Activated T-cell treated with anti-CD3 and anti-CD28 coated beads, Interleukin-2, amount 50 U/mL, for 1 hour (primary cell): ENCODE results near the gene HSPBAP1.

ENCODE experiments used
- DNase-seq: peaks from one replicate; pipeline ENCODE4 v3.0.0-alpha.2; 2020

Gene HSPBAP1, protein sequence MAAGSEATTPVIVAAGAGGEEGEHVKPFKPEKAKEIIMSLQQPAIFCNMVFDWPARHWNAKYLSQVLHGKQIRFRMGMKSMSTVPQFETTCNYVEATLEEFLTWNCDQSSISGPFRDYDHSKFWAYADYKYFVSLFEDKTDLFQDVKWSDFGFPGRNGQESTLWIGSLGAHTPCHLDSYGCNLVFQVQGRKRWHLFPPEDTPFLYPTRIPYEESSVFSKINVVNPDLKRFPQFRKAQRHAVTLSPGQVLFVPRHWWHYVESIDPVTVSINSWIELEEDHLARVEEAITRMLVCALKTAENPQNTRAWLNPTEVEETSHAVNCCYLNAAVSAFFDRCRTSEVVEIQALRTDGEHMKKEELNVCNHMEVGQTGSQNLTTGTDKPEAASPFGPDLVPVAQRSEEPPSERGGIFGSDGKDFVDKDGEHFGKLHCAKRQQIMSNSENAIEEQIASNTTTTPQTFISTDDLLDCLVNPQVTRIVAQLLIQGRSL

DNA sequence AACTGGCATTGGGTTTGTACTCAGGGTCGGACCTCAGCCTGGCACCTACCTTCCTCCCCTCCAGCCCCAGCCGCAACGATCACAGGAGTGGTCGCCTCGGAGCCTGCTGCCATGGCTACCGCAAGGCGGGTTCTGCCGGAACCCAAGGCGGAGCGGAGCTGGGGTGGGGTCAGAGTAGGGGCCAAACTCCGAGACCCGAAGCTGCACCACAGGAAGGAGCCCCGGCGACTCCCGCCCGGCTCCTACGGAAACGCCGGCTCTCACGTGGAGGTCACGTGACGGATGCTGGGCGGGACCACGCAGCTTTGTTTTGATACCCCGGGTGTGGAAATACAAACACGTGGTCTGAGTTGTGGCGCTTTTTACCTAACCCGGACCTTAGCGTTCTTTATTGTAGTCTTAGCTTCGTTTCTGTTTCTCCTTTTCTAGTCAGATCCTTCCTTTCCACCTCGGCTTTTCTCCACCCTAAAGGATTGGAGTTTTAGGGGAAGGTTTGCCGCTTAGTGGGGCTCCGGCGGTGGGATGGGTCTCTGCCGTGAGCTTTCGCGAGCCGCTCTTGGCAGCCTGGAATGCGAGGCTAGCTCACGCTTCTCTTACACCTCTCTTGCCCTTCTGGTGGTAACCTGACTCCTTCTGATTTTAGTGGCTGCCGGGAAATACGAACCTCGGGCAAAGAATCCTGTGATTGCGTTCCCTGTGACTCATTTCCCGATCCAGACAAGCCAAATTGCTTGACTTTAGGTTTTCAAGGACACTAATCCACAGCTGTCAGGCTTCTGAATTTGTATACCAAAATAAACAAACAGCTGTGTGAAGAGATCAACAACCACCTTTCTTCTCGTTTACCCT, at the start of gene HSPBAP1:
Gene HSPBAP1 (minus strand): TSS at position 264 of the 849 bp plus-strand sequence. CDS start 151 bp downstream, at position 113.
- peak; percentile 88 for DNase-seq

DNA sequence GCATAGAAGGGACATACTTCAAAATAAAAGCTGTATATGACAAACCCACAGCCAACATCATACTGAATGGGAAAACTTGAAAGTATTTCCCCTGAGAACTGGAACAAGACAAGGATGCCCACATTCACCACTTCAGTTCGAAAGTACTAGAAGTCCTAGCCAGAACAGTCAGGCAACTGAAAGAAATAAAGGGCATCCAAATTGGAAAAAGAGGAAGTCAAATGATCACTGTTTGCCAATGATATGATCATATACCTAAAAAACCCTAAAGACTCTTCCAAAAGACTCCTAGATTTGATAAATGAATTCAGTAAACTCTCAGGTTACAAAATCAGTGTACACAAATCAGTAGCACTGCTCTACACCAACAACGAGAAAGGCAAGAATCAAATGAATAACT, 42.0 kb upstream of the HSPBAP1 start:
- no peak for DNase-seq

GRCh38 chr3:122828281-122828680, 34.6 kb upstream of the HSPBAP1 start:
- no peak for DNase-seq

DNA sequence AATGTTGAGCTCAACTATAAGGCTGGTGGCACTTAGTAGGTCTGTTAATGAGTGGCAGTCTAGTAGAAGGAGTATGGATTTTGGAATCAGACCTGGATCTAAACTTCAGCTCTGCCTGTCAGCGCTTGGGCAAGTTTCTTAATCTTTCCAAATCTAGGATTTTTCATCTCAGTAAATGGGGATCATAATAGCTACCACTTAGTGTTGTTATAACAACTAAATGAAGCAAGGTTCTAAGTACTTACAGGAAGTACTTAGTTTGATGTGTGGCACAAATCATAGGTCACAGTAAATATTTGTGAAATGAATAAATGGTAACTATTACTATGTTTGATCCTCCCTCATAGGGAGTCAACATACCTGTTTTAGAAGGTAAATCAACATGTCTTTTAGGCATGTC, 32.6 kb upstream of the HSPBAP1 start:
- no peak for DNase-seq

DNA sequence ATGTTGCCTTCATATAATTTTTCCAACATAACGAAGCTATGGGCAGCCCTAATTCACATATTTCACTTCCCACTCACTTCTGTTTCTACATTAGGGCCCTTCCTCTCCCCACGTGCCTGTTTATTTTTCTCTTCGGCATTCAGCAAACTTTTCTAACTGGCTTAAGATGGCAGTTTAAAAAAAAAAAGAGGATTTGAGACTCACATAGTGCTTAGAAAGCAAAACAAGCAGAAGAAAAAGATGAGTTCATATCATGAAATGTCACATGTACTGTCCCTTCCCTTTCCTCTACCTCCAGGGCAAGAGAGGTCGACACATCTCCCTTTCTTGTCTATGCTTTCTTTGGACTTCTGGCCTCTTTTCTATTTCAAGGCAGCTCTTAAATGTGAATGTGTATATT, 31.8 kb upstream of the HSPBAP1 start:
- no peak for DNase-seq

- DNase-seq: no peak
Observed at GRCh38 chr3:122824465-122825381, 31.1 kb upstream of the HSPBAP1 start.

DNA sequence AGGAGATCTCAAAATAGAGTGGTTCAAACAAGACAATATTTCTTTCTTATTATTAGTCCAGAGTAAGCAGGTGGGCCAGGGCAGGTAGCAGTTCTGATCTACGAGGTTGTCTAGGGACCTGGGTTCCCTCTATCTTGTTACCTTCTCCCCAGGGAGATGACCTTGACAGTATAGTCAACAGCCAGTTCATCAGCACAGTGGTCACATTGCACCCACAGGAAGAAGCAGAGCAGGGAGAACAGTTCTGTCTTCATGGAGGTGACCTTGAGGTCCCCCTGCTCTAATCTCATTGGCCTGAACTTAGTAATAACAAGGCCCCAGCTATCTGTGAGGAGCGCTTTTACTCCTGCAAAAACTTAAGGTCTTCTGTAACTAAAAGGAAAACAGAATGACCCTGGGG, 23.0 kb upstream of the HSPBAP1 start:
- no peak for DNase-seq

- DNase-seq: no peak
Observed at GRCh38 chr3:122810734-122811133, 17.1 kb upstream of the HSPBAP1 start.

- DNase-seq: no peak
Observed at GRCh38 chr3:122803977-122804376, 10.3 kb upstream of the HSPBAP1 start.

GRCh38 chr3:122802323-122802722, 8.7 kb upstream of the HSPBAP1 start:
- no peak for DNase-seq

DNA sequence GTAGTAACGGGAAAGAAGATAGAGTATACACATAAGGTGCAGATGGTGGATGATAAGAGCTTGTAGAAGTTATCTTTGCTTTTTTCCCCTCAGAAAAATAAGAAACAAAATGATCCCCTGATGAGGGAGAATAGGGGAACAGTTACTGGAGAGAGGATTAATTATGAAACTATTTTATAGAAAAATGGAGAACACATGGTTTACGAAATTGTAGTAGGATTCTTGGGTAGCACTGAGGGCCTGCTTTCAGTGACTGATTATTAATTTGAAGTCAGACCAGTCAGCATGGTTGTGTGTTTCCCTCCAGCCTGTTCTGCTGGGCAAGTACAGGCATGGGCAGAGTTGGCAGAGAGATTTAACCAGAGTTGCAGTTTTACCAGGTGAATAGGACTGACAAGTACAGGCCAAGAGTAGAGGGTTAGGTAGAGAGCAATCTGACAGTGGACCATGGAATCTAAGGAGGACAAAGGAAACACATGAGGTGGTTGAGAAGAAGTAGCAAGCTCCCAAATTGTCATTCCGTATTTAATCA, 7.1 kb upstream of the HSPBAP1 start:
- DNase-seq: no peak

DNA sequence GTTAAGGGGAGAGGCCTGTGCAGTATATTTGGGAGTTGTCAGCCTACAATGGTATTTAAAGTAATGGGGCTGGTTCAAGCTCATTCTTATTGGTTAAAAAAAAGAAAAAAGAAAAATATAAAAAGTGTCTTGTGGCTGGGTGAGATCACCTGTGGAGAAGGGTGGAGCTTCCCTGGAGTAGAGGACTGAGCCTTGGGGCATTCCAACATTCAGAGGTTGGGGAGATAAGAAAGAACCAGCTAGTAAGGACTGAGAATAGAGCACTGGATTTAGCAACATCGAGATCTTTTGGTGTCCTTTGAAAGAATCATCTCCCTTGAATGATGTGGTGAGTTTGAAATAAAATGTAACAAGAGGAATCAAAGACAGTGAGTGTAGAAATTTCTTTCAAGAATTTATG, 6.4 kb upstream of the HSPBAP1 start:
- no peak for DNase-seq

GRCh38 chr3:122799322-122799721, 5.7 kb upstream of the HSPBAP1 start:
- DNase-seq: no peak

- DNase-seq: no peak
Observed at GRCh38 chr3:122797291-122797690, 3.7 kb upstream of the HSPBAP1 start.

GRCh38 chr3:122795674-122796195, 2.1 kb upstream of the HSPBAP1 start:
- DNase-seq: no peak

DNA sequence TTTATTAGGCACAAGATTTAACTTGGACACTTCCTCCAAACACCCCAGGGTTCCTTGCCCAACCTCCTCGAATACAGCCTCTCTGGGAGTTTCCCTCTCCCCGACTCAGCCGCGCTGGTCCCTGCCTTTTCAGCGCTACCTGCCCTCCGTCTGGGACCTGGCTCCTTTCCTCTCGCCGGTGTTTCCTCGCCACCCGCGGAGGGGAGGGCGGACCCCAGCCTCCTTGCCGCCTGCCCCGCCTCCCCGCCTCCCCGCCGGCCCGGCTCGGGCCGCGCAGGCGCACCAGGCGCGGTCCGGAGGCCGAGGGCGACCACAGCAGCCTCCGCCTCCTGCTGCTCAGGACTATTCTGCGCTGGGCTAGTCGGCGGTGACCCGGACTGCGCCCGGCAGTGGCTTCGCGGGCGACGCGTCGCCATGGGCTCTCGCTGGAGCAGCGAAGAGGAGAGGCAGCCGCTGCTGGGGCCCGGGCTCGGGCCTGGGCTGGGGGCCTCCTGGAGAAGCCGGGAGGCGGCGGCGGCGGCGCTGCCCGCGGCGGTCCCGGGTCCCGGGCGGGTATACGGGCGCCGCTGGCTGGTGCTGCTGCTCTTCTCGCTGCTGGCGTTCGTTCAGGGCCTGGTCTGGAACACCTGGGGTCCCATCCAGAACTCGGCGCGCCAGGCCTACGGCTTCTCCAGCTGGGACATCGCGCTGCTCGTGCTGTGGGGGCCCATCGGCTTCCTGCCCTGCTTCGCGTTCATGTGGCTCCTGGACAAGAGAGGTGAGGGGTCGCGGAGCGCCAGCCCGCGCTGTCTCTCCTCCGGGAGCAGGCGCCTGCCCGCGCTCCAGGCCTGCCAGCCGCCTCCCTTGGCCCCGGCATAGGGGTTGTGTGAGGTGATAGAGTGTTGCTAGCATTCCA, 1.4 kb upstream of the HSPBAP1 start, which contains the start of gene SLC49A4:
Gene SLC49A4 (plus strand): TSS at position 291 of the 895 bp plus-strand sequence. CDS start 124 bp downstream, at position 415.
- peak; percentile 73 for DNase-seq

- DNase-seq: no peak
Observed at GRCh38 chr3:122794483-122794778, 800 bp upstream of the HSPBAP1 start.

DNA sequence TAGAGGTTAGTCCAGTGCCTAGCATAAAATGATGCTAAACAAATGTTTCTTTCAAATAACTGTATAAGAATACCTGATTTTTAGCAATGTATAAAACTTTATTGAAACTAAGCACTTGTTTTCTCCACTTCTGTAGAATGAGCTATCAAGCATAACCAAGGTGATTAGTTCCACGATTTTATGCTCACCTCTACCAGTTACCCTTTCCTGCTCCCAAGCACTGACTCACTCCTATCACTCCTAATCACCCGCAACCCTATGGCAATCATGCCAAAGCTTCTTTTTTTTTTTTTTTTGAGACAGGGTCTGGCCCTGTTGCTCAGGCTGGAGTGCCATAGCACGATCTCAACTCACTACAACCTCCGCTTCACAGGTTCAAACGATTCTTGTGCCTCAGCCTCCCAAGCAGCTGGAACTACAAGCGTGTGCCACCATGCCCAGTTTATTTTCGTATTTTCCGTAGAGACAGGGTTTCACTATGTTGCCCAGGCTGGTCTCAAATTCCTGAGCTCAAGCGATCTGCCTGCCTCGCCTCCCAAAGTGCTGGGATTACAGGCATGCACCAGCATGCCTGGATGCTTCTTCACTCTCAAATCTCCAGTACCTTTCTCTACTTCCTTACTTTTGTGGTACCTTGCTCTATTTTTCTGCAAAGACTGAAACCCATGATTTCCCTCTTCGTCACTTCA, 3.9 kb downstream of the HSPBAP1 start:
- DNase-seq: no peak

- no peak for DNase-seq
Observed at GRCh38 chr3:122787872-122788271, 5.8 kb downstream of the HSPBAP1 start.

DNA sequence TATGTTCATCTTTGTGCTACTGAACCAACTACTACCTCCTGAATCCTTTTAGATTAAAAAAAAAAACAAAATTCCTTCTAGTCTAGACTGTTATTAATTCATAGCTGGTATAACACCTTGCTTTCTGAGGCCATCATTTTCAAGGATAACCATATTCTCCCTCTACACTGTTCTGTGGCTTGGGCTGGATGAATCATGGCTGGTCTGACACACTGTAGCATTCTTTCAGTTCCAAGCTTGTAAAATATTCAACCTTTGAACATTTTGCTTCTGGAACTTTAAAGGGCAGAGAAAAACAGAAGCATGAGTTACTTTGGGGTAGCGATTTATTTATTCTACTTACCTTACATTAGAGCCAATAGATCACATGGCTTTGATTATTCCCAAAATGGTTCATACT, 7.6 kb downstream of the HSPBAP1 start:
- DNase-seq: no peak

GRCh38 chr3:122785231-122785630, 8.4 kb downstream of the HSPBAP1 start:
- no peak for DNase-seq
